Measurements from ENCODE around the gene OBSCN.

The OBSCN gene

DNA sequence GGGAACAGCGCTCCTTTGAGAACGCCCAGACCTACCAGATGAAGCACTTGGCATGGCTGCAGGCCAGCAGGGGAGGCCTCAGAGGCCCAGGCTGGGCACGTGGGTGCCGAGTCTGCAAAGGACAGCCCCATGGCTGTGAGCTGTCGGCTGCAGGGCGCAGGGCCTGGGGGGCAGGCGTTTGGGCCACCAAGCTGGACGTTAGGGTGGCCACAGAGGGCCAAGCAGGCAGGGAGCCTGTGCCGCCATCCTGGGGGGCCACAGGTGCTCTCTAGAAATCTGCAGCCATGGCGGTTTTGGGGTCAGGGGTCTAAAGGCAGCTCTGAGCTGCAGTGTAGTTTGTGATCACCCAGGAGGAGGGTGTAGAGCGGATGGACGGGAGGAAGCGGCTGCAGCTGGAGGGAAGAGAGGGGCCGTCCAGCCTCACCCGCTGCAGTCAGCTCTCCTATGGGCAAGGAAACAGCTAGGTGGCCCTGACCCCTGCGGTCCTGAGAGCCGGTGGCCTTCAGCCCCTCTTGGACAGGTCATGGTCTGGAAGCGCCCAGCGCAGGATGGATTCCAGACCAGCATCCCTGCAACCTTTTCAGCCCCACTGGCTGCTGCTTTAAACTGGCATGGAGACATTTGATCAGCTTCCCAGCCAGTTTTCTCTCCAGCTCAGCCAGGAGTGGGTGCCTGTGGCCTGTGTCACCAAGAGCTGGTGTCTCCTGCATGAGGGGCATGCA is 31.2 kb upstream of the OBSCN start:
- TF ChIP-seq, protein P1, sequence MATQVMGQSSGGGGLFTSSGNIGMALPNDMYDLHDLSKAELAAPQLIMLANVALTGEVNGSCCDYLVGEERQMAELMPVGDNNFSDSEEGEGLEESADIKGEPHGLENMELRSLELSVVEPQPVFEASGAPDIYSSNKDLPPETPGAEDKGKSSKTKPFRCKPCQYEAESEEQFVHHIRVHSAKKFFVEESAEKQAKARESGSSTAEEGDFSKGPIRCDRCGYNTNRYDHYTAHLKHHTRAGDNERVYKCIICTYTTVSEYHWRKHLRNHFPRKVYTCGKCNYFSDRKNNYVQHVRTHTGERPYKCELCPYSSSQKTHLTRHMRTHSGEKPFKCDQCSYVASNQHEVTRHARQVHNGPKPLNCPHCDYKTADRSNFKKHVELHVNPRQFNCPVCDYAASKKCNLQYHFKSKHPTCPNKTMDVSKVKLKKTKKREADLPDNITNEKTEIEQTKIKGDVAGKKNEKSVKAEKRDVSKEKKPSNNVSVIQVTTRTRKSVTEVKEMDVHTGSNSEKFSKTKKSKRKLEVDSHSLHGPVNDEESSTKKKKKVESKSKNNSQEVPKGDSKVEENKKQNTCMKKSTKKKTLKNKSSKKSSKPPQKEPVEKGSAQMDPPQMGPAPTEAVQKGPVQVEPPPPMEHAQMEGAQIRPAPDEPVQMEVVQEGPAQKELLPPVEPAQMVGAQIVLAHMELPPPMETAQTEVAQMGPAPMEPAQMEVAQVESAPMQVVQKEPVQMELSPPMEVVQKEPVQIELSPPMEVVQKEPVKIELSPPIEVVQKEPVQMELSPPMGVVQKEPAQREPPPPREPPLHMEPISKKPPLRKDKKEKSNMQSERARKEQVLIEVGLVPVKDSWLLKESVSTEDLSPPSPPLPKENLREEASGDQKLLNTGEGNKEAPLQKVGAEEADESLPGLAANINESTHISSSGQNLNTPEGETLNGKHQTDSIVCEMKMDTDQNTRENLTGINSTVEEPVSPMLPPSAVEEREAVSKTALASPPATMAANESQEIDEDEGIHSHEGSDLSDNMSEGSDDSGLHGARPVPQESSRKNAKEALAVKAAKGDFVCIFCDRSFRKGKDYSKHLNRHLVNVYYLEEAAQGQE (IDR thresholded peaks at IDR 0.05; ENCODE audit: insufficient read depth in 1 of 2, low read depth in 2 of 2, low read length in 2 of 2), result no peak
- no peak for TF ChIP-seq TAF1 (IDR thresholded peaks at IDR 0.05; ENCODE audit: borderline replicate concordance, insufficient read depth, low read length)

DNA sequence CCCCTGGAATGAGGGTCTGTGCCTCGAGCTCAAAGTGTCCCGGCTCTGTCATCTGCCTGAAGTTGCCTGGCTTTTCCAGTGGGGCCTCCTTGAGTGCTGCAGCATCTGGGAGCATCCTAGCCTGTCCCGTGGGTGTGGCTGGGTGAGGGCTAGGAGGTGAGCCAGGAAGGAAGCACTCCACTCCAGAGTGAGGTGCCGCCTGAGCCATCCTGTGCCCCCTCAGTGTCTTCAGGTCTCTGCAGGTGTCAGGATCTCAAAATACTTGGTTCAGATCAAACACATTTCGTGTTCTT is 30.7 kb upstream of the OBSCN start:
- TF ChIP-seq POLR2AphosphoS5 (IDR thresholded peaks at IDR 0.05; ENCODE audit: low read depth, low read length) (no peak), SIN3A (IDR thresholded peaks at IDR 0.05; ENCODE audit: borderline replicate concordance, insufficient read depth, low read length) (no peak), FOXP2 (optimal IDR thresholded peaks at IDR 0.05; ENCODE audit: borderline replicate concordance, extremely low read depth, extremely low read length, insufficient read depth) (no peak), TAF1 (IDR thresholded peaks at IDR 0.05; ENCODE audit: borderline replicate concordance, insufficient read depth, low read length) (no peak)
- TF ChIP-seq, protein P1 (IDR thresholded peaks at IDR 0.05; ENCODE audit: insufficient read depth in 1 of 2, low read depth in 2 of 2, low read length in 2 of 2), result no peak

DNA sequence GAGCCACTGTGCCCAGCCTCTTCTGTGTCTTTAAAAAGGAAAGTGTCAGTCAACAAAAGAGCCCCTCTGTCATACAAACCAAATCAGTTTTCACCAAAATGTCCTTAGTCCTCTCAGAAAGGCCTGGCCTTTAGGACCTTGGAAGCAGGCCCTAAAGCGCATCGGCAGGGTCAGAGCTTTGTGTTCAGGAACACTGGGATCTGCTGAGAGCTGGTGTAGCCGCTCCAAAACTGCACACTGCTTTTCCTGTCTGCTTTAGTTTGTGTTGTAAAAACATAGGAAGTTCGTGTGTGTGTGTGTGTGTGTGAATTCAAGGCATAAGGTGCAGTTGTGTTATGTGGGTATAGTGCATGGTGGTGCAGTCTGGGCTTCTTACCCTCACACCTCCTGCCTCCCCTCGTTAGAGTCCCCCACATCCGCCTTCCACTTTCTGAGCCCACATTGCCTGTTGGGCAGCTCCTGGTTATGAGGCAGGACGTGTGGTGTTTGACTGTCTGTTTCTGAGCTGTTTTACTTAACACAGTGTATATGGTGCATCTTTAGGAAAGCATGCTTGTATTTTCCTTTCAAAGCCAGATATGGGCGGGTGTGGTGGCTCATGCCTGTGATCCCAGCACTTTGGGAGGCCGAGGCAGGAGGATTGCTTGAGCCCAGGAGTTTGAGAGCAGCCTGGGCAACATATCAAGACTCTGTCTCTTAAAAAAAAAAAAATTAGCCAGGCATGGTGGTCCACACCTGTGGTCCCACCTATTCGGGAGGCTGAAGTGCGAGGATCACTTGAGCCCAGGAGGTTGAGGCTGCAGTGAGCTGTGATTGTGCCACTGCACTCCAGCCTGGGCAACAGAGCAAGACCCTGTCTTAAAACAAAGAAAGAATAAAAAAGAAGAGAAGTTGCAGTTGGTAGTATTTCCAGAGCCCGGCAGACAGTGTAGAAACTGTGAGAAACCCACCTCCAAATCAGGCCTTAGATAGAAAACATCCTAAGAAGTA is 29.8 kb upstream of the OBSCN start:
- TF ChIP-seq, protein P1 (IDR thresholded peaks at IDR 0.05; ENCODE audit: insufficient read depth in 1 of 2, low read depth in 2 of 2, low read length in 2 of 2), result no peak
- TF ChIP-seq FOXP2 (optimal IDR thresholded peaks at IDR 0.05; ENCODE audit: borderline replicate concordance, extremely low read depth, extremely low read length, insufficient read depth) (no peak), POLR2AphosphoS5 (IDR thresholded peaks at IDR 0.05; ENCODE audit: low read depth, low read length) (no peak), SIN3A (IDR thresholded peaks at IDR 0.05; ENCODE audit: borderline replicate concordance, insufficient read depth, low read length) (no peak), TAF1 (IDR thresholded peaks at IDR 0.05; ENCODE audit: borderline replicate concordance, insufficient read depth, low read length) (no peak)

DNA sequence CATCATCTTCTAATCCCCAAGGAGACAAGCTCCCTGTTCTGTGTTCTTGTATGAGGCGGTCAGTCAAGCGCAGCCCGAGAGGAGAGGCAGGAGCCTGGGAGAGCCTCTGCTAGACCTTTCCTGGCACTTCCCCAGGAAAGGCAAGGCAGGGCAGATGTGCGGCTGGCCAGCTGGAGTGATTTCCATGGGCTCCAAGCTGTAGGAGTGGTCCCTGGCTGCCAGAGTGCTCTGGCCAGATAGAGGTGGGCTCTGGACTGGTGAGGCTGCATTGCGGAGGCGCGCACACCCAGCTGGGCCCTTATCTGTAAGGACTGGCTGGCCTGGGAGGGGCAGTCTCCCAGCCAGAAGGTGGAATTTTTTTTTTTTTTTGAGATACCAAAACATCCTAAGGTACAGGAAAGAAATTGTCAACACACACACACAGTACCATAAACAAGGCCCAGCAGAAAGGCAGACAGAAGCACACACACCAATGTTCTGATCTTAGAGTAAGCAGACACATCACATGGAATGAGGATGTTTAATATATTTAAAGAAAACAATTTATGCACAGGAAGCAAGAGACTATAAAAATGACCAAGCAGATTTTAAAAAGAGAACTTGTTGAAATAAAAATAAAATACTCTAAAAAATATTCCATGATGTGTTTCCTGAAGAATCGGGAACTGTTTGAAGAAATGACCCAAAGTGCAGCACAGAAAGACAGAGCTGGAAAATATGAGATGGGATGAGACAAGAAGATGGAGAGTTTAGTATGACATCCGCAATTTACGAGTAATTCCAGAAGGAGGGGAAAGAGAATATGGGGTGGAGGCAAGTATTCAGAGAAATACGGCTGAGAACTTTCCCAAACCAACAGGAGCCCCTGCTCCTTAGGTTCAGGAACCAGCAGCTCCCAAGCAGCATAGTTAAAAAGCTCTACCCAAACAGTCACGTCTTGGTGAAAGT is 28.8 kb upstream of the OBSCN start:
- TF ChIP-seq FOXP2 (optimal IDR thresholded peaks at IDR 0.05; ENCODE audit: borderline replicate concordance, extremely low read depth, extremely low read length, insufficient read depth), result no peak
- no peak for TF ChIP-seq POLR2AphosphoS5 (IDR thresholded peaks at IDR 0.05; ENCODE audit: low read depth, low read length)
- TF ChIP-seq, protein P1 (IDR thresholded peaks at IDR 0.05; ENCODE audit: insufficient read depth in 1 of 2, low read depth in 2 of 2, low read length in 2 of 2), result no peak
- no peak for TF ChIP-seq TAF1 (IDR thresholded peaks at IDR 0.05; ENCODE audit: borderline replicate concordance, insufficient read depth, low read length)
- TF ChIP-seq SIN3A (IDR thresholded peaks at IDR 0.05; ENCODE audit: borderline replicate concordance, insufficient read depth, low read length), result no peak
